ENCODE measurements around the gene RHBDL1. TPM values are rescaled to one million over a fixed set of nuclear protein-coding genes. Genes with fewer than 3 reads are reported as not detected.

The RHBDL1 gene
- total RNA-seq, 2 donors from 2014 or later = 0.42 to 8.0 TPM

- Histone ChIP-seq H3K4me3 (no peak overlapping the region), H3K4me1 (ENCODE audit: control insufficient read depth in 1 of 2, low read depth in 2 of 2) (peaks cover 25 to 40% of the 10 kb centered on the region in 2 donors)
- ATAC-seq (ENCODE audit: insufficient number of reproducible peaks, low FRiP score, low read depth) = no peak
These were observed 29.4 kb upstream of the RHBDL1 start for GRCh38 chr16:645852-646678.

GRCh38 chr16:646679-647172, 28.7 kb upstream of the RHBDL1 start:
- no peak for DNase-seq (ENCODE audit: low spot score)
- Histone ChIP-seq H3K36me3 (no peaks in the 10 kb centered on the region), H3K9me3 (no peaks in the 10 kb centered on the region), H3K27me3 (replicated peaks; ENCODE audit: insufficient read depth) (no peaks in the 10 kb centered on the region), H3K27ac (no peak overlapping the region), H3K4me3 (no peak overlapping the region), H3K4me1 (ENCODE audit: control insufficient read depth in 1 of 2, low read depth in 2 of 2) (peaks cover 25 to 38% of the 10 kb centered on the region in 2 donors)
- TF ChIP-seq CTCF (IDR thresholded peaks at IDR 0.05) = no peak
- ATAC-seq (ENCODE audit: insufficient number of reproducible peaks, low FRiP score, low read depth) = no peak

More at GRCh38 chr16:645852-646678, 29.4 kb upstream of the RHBDL1 start:
- Histone ChIP-seq H3K27ac (no peak overlapping the region), H3K9me3 (no peaks in the 10 kb centered on the region), H3K36me3 (no peaks in the 10 kb centered on the region), H3K27me3 (replicated peaks; ENCODE audit: insufficient read depth) (no peaks in the 10 kb centered on the region)
- no peak for TF ChIP-seq CTCF (IDR thresholded peaks at IDR 0.05)
- no peak for DNase-seq (ENCODE audit: low spot score)

GRCh38 chr16:647173-647902, 28.1 kb upstream of the RHBDL1 start:
- TF ChIP-seq CTCF (IDR thresholded peaks at IDR 0.05) = no peak
- Histone ChIP-seq H3K27ac (no peak overlapping the region), H3K4me1 (ENCODE audit: control insufficient read depth in 1 of 2, low read depth in 2 of 2) (peaks cover 24 to 37% of the 10 kb centered on the region in 2 donors), H3K4me3 (no peak overlapping the region), H3K9me3 (no peaks in the 10 kb centered on the region), H3K27me3 (replicated peaks; ENCODE audit: insufficient read depth) (no peaks in the 10 kb centered on the region), H3K36me3 (no peaks in the 10 kb centered on the region)
- DNase-seq (ENCODE audit: low spot score) = no peak
- no peak for ATAC-seq (ENCODE audit: insufficient number of reproducible peaks, low FRiP score, low read depth)

GRCh38 chr16:648071-648780, 27.2 kb upstream of the RHBDL1 start:
- Histone ChIP-seq H3K9me3 (no peaks in the 10 kb centered on the region), H3K27ac (peak overlapping the region; percentile 71 to 81), H3K4me3 (peak overlapping the region; percentile 79), H3K27me3 (replicated peaks; ENCODE audit: insufficient read depth) (no peaks in the 10 kb centered on the region), H3K36me3 (no peaks in the 10 kb centered on the region), H3K4me1 (ENCODE audit: control insufficient read depth in 1 of 2, low read depth in 2 of 2) (peaks cover 15 to 28% of the 10 kb centered on the region in 2 donors)
- DNase-seq (ENCODE audit: low spot score) (no peak), ATAC-seq (ENCODE audit: insufficient number of reproducible peaks, low FRiP score, low read depth) (no peak)
- no peak for TF ChIP-seq CTCF (IDR thresholded peaks at IDR 0.05)
